ENCODE measurements around the gene HDAC7.
"Not testable (repeated sequence)": the region's sequence is repeated elsewhere in the genome, so short reads cannot be mapped to it uniquely, and the experiment has no call there.

Gene HDAC7

DNA sequence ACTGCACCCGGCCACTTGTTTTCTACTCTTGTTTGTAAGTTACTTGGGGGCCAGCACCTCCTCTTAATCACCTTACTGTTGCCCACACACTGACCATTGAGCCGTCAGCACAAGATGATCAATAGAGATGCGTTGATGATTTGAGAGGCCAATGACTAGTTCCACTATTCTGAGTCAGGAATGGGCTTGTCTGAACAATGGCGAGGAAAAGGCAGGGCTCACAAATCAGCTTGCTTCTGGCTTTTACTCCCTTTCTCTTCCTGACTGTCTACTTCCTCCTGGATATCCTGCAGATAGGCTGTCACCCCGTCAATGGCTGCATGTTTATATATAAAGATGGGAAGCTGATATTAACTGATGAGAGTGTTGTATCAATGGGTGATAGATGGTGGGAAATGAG lies 29.1 kb upstream of the HDAC7 start:
- Histone ChIP-seq H3K4me3 (replicated peaks; ENCODE audit: low read depth, low read length) (no peak overlapping the region), H3K36me3 (ENCODE audit: control insufficient read depth, insufficient read depth, low read length) (no peaks in the 10 kb centered on the region), H3K27me3 (replicated peaks; ENCODE audit: control insufficient read depth, insufficient read depth, low read length) (no peaks in the 10 kb centered on the region)
- TF ChIP-seq, protein P1, sequence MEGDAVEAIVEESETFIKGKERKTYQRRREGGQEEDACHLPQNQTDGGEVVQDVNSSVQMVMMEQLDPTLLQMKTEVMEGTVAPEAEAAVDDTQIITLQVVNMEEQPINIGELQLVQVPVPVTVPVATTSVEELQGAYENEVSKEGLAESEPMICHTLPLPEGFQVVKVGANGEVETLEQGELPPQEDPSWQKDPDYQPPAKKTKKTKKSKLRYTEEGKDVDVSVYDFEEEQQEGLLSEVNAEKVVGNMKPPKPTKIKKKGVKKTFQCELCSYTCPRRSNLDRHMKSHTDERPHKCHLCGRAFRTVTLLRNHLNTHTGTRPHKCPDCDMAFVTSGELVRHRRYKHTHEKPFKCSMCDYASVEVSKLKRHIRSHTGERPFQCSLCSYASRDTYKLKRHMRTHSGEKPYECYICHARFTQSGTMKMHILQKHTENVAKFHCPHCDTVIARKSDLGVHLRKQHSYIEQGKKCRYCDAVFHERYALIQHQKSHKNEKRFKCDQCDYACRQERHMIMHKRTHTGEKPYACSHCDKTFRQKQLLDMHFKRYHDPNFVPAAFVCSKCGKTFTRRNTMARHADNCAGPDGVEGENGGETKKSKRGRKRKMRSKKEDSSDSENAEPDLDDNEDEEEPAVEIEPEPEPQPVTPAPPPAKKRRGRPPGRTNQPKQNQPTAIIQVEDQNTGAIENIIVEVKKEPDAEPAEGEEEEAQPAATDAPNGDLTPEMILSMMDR (IDR thresholded peaks at IDR 0.05; ENCODE audit: insufficient read depth, low read length, poor library complexity, severe bottlenecking), result no peak
- no peak for DNase-seq (ENCODE audit: extremely low read depth, insufficient read length)

DNA sequence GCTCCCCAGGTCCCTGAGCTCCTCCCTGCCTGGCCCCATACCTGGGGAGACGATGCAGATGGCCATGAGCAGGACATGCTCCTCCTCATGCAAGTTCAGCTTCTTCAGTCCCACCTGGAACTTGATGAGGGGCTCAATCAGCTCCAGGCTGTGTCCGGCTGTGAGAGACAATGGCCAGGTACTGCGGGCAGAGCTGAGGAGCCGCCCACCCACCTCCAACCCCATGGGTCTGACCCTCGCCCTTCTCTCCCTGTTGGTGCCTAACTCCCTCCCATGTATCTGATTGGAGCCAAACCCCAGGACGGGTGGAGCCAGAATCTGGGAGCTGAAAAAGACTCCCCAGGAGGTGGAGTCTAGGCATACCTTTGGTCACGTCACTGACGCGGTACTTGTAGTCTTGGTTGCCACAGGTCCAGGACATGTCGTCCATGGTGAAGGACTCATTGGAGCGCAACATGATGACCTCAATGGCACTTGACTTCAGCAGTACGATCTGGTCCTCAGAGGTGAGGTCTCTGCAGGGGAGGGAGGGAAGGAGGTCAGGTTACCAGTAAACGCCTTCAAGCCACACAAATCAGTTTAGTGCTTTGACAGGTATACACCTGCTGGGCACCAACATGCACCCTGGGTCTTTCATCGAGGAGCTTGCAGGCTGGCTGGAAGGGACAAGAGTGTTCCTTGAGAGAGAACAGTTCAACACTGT lies 26.7 kb upstream of the HDAC7 start:
- DNase-seq (ENCODE audit: extremely low read depth, insufficient read length), result no peak
- Histone ChIP-seq H3K36me3 (ENCODE audit: control insufficient read depth, insufficient read depth, low read length) (no peaks in the 10 kb centered on the region), H3K4me3 (replicated peaks; ENCODE audit: low read depth, low read length) (no peak overlapping the region), H3K27me3 (replicated peaks; ENCODE audit: control insufficient read depth, insufficient read depth, low read length) (no peaks in the 10 kb centered on the region)
- TF ChIP-seq, protein P1 (IDR thresholded peaks at IDR 0.05; ENCODE audit: insufficient read depth, low read length, poor library complexity, severe bottlenecking), result no peak

DNA sequence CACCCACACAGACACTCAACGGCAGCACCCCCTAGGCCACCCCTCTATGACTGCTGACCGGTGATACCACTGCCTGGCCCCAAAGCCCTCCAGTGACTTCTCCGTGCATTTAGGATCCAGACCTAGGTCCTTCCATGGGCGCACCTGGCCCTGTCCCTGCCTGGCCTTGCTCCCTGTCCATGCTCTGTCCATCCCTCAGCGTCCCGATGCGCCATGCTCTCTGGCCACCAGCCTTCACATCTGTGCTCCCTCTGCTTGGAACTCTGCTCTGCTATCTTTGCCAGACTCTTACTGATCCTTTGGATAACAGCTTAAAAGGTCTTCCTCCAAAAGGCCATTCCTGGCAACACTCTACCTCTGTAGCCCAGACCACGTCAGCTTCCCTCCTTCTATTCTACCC lies 25.4 kb upstream of the HDAC7 start:
- no peak for DNase-seq (ENCODE audit: extremely low read depth, insufficient read length)
- Histone ChIP-seq H3K27me3 (replicated peaks; ENCODE audit: control insufficient read depth, insufficient read depth, low read length) (no peaks in the 10 kb centered on the region), H3K36me3 (ENCODE audit: control insufficient read depth, insufficient read depth, low read length) (no peaks in the 10 kb centered on the region), H3K4me3 (replicated peaks; ENCODE audit: low read depth, low read length) (no peak overlapping the region)
- TF ChIP-seq, protein P1 (IDR thresholded peaks at IDR 0.05; ENCODE audit: insufficient read depth, low read length, poor library complexity, severe bottlenecking), result no peak

DNA sequence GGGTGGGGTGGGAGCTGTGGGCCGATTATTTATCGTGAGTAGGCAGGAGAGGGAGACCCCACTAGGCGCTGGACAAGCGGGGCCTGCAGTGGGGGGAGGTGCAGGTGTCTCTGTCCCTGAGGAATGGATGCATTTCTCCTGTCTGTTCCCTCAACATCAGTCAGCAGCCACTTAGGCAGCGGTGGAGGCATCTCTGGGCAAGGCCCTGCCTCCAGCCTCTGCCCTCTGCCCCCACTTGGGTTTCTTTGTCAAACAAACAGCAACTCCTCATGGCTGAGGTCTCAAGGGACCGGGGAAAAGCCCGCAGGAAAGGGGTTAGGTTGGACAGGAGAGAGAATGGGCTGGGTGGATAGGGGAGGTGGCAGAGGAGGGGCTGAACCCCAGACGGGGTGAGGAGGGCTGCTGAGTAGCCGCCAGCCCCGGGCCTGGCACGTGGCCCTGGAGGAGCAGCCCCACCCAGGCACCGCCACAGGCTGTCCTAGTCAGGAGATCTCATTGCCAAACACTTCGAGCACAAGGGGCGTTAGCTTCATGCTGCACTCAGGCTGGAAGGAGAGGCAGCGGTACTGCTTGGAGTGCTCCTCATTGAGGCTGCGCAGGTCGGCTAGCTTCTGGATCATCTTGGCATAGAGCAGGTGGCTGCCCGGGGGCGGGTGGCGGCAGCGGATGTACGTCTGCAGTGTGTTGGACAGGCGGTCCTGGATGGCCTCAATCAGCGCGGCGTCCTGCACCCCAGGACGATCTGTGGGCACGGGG lies 24.7 kb upstream of the HDAC7 start:
- no peak overlapping the region for H3K4me3 ChIP-seq (replicated peaks; ENCODE audit: low read depth, low read length)
- peaks cover 1% of the 10 kb centered on the region; the same call in 1 of the 2 replicates for H3K27me3 ChIP-seq (replicated peaks; ENCODE audit: control insufficient read depth, insufficient read depth, low read length)
- no peaks in the 10 kb centered on the region for H3K36me3 ChIP-seq (ENCODE audit: control insufficient read depth, insufficient read depth, low read length)
- TF ChIP-seq, protein P1 (IDR thresholded peaks at IDR 0.05; ENCODE audit: insufficient read depth, low read length, poor library complexity, severe bottlenecking), result no peak
- no peak for DNase-seq (ENCODE audit: extremely low read depth, insufficient read length)

DNA sequence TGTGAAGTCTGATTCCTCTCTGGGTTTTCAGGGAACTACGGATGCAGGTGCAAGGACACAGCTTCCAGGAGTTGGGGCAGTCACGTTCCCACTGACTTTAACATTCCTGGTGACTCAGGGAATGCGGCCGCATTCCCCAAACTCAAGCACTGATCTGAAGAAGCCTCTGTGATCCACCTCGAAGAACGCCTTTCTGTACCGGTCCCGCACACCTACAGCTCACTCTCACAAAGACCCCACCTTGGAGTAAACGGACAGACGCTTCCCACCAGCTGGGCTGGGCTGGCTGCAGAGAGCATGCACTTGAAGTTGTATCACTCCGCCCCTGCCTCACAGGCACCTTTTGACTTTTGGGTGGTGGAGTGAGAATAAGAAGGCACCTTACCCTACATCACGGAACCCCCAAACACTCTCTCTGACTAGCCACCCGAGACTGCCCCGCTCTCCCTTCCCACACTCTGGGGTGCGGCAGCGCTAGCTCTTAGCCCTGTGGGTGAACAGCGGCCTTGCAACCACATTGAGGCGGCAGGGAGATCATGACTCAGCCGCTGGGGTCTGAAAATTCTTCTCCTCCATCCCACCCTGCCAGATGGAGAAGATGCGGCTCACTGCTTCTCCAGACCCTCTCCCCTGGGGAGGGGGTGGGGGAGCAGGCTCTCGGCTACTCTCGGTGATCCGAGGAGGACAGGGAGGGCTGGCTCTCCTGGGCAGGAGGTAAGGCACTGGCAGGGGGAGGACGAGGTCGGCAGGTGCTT lies 23.7 kb upstream of the HDAC7 start:
- DNase-seq (ENCODE audit: extremely low read depth, insufficient read length), result no peak
- peaks cover 1% of the 10 kb centered on the region; the same call in 1 of the 2 replicates for H3K27me3 ChIP-seq (replicated peaks; ENCODE audit: control insufficient read depth, insufficient read depth, low read length)
- no peaks in the 10 kb centered on the region for H3K36me3 ChIP-seq (ENCODE audit: control insufficient read depth, insufficient read depth, low read length)
- TF ChIP-seq, protein P1 (IDR thresholded peaks at IDR 0.05; ENCODE audit: insufficient read depth, low read length, poor library complexity, severe bottlenecking), result no peak
- no peak overlapping the region for H3K4me3 ChIP-seq (replicated peaks; ENCODE audit: low read depth, low read length)

DNA sequence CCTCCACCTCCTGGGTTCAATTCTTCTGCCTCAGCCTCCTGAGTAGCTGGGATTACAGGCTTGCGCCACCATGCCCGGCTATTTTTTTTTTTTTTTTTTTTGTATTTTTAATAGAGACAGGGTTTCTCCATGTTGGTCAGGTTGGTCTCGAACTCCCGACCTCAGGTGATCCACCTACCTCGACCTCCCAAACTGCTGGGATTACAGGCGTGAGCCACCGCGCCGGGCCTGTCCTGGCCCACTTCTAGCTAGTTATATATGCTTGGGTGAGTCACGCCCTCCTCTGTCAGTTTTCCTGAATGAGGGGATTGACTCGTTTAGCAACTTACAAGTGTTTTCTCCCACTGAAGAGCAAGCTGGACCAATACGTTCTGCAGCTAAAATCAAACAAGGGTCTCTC lies 22.8 kb upstream of the HDAC7 start:
- not testable (repeated sequence) for H3K4me3 ChIP-seq (replicated peaks; ENCODE audit: low read depth, low read length); H3K27me3 ChIP-seq (replicated peaks; ENCODE audit: control insufficient read depth, insufficient read depth, low read length); H3K36me3 ChIP-seq (ENCODE audit: control insufficient read depth, insufficient read depth, low read length); DNase-seq (ENCODE audit: extremely low read depth, insufficient read length)
